ENCODE measurements around the gene ZBTB7A.

ZBTB7A gene

GRCh38 chr19:4054441-4055208, 12.1 kb downstream of the ZBTB7A start:
- H3K27ac ChIP-seq (ENCODE audit: low read depth in 2 of 2, low read length in 2 of 2) = peak overlapping the region; percentile 93 to 96
- H3K36me3 ChIP-seq (ENCODE audit: control insufficient read depth in 2 of 2, insufficient read depth in 2 of 2, low read length in 2 of 2) = peaks cover 38 to 40% of the 10 kb centered on the region in 2 donors
- peaks cover 54 to 69% of the 10 kb centered on the region in 2 donors for H3K4me1 ChIP-seq (ENCODE audit: control insufficient read depth in 2 of 2, insufficient read depth in 2 of 2, low read length in 2 of 2)
- H3K27me3 ChIP-seq (ENCODE audit: control insufficient read depth in 2 of 2, insufficient read depth in 2 of 2, low read length in 2 of 2) = no peaks in the 10 kb centered on the region
- peak overlapping the region in 1 of 2 donors; percentile 55 for H3K9ac ChIP-seq (ENCODE audit: low read depth in 1 of 2, low read length in 2 of 2)
- H3K4me3 ChIP-seq (ENCODE audit: low read length in 2 of 2) = no peak overlapping the region
- no peaks in the 10 kb centered on the region for H3K9me3 ChIP-seq (ENCODE audit: control insufficient read depth in 2 of 2, low read length in 2 of 2)

GRCh38 chr19:4053423-4054324, 13.0 kb downstream of the ZBTB7A start:
- H3K9me3 ChIP-seq (ENCODE audit: control insufficient read depth in 2 of 2, low read length in 2 of 2) = no peaks in the 10 kb centered on the region
- H3K4me3 ChIP-seq (ENCODE audit: low read length in 2 of 2) = peak overlapping the region; percentile 26 to 46
- peak overlapping the region; percentile 93 to 96 for H3K27ac ChIP-seq (ENCODE audit: low read depth in 2 of 2, low read length in 2 of 2)
- H3K4me1 ChIP-seq (ENCODE audit: control insufficient read depth in 2 of 2, insufficient read depth in 2 of 2, low read length in 2 of 2) = peaks cover 50 to 64% of the 10 kb centered on the region in 2 donors
- H3K9ac ChIP-seq (ENCODE audit: low read depth in 1 of 2, low read length in 2 of 2) = peak overlapping the region; percentile 63 to 65
- no peaks in the 10 kb centered on the region for H3K27me3 ChIP-seq (ENCODE audit: control insufficient read depth in 2 of 2, insufficient read depth in 2 of 2, low read length in 2 of 2)
- peaks cover 43 to 45% of the 10 kb centered on the region in 2 donors for H3K36me3 ChIP-seq (ENCODE audit: control insufficient read depth in 2 of 2, insufficient read depth in 2 of 2, low read length in 2 of 2)

- H3K4me3 ChIP-seq (ENCODE audit: low read length in 2 of 2) = peak overlapping the region; percentile 26 to 46
Observed at GRCh38 chr19:4052993-4053422, 13.7 kb downstream of the ZBTB7A start.

GRCh38 chr19:4052114-4052992, 14.3 kb downstream of the ZBTB7A start:
- no peaks in the 10 kb centered on the region for H3K27me3 ChIP-seq (ENCODE audit: control insufficient read depth in 2 of 2, insufficient read depth in 2 of 2, low read length in 2 of 2)
- H3K27ac ChIP-seq (ENCODE audit: low read depth in 2 of 2, low read length in 2 of 2) = peak overlapping the region; percentile 93 to 96
- peak overlapping the region; percentile 65 to 78 for H3K9ac ChIP-seq (ENCODE audit: low read depth in 1 of 2, low read length in 2 of 2)
- no peaks in the 10 kb centered on the region for H3K9me3 ChIP-seq (ENCODE audit: control insufficient read depth in 2 of 2, low read length in 2 of 2)
- H3K4me1 ChIP-seq (ENCODE audit: control insufficient read depth in 2 of 2, insufficient read depth in 2 of 2, low read length in 2 of 2) = peaks cover 40 to 55% of the 10 kb centered on the region in 2 donors
- H3K36me3 ChIP-seq (ENCODE audit: control insufficient read depth in 2 of 2, insufficient read depth in 2 of 2, low read length in 2 of 2) = peaks cover 48 to 53% of the 10 kb centered on the region in 2 donors
- H3K4me3 ChIP-seq (ENCODE audit: low read length in 2 of 2) = peak overlapping the region; percentile 44 to 50

More at GRCh38 chr19:4052993-4053422, 13.7 kb downstream of the ZBTB7A start:
- H3K27me3 ChIP-seq (ENCODE audit: control insufficient read depth in 2 of 2, insufficient read depth in 2 of 2, low read length in 2 of 2) = no peaks in the 10 kb centered on the region
- H3K4me1 ChIP-seq (ENCODE audit: control insufficient read depth in 2 of 2, insufficient read depth in 2 of 2, low read length in 2 of 2) = peaks cover 43 to 59% of the 10 kb centered on the region in 2 donors
- H3K36me3 ChIP-seq (ENCODE audit: control insufficient read depth in 2 of 2, insufficient read depth in 2 of 2, low read length in 2 of 2) = peaks cover 46 to 51% of the 10 kb centered on the region in 2 donors
- peak overlapping the region; percentile 63 to 65 for H3K9ac ChIP-seq (ENCODE audit: low read depth in 1 of 2, low read length in 2 of 2)
- H3K9me3 ChIP-seq (ENCODE audit: control insufficient read depth in 2 of 2, low read length in 2 of 2) = no peaks in the 10 kb centered on the region
- H3K27ac ChIP-seq (ENCODE audit: low read depth in 2 of 2, low read length in 2 of 2) = peak overlapping the region; percentile 93 to 96

GRCh38 chr19:4051175-4052101, 15.3 kb downstream of the ZBTB7A start:
- H3K4me3 ChIP-seq (ENCODE audit: low read length in 2 of 2) = peak overlapping the region; percentile 44 to 50
- H3K27me3 ChIP-seq (ENCODE audit: control insufficient read depth in 2 of 2, insufficient read depth in 2 of 2, low read length in 2 of 2) = no peaks in the 10 kb centered on the region
- peak overlapping the region; percentile 5 to 78 for H3K9ac ChIP-seq (ENCODE audit: low read depth in 1 of 2, low read length in 2 of 2)
- H3K4me1 ChIP-seq (ENCODE audit: control insufficient read depth in 2 of 2, insufficient read depth in 2 of 2, low read length in 2 of 2) = peaks cover 40 to 55% of the 10 kb centered on the region in 2 donors
- H3K9me3 ChIP-seq (ENCODE audit: control insufficient read depth in 2 of 2, low read length in 2 of 2) = no peaks in the 10 kb centered on the region
- H3K27ac ChIP-seq (ENCODE audit: low read depth in 2 of 2, low read length in 2 of 2) = peak overlapping the region; percentile 93 to 96
- H3K36me3 ChIP-seq (ENCODE audit: control insufficient read depth in 2 of 2, insufficient read depth in 2 of 2, low read length in 2 of 2) = peaks cover 48 to 54% of the 10 kb centered on the region in 2 donors

GRCh38 chr19:4049432-4049831, 17.3 kb downstream of the ZBTB7A start:
- H3K4me1 ChIP-seq (ENCODE audit: control insufficient read depth in 2 of 2, insufficient read depth in 2 of 2, low read length in 2 of 2) = peaks cover 29 to 40% of the 10 kb centered on the region in 2 donors
- no peaks in the 10 kb centered on the region for H3K27me3 ChIP-seq (ENCODE audit: control insufficient read depth in 2 of 2, insufficient read depth in 2 of 2, low read length in 2 of 2)
- H3K4me3 ChIP-seq (ENCODE audit: low read length in 2 of 2) = peak overlapping the region in 1 of 2 donors; percentile 9
- H3K9ac ChIP-seq (ENCODE audit: low read depth in 1 of 2, low read length in 2 of 2) = peak overlapping the region in 1 of 2 donors; percentile 40
- peak overlapping the region; percentile 66 to 87 for H3K27ac ChIP-seq (ENCODE audit: low read depth in 2 of 2, low read length in 2 of 2)
- peaks cover 36 to 45% of the 10 kb centered on the region in 2 donors for H3K36me3 ChIP-seq (ENCODE audit: control insufficient read depth in 2 of 2, insufficient read depth in 2 of 2, low read length in 2 of 2)
- H3K9me3 ChIP-seq (ENCODE audit: control insufficient read depth in 2 of 2, low read length in 2 of 2) = no peaks in the 10 kb centered on the region

- H3K4me3 ChIP-seq (ENCODE audit: low read length in 2 of 2) = no peak overlapping the region
- peaks cover 16 to 29% of the 10 kb centered on the region in 2 donors for H3K4me1 ChIP-seq (ENCODE audit: control insufficient read depth in 2 of 2, insufficient read depth in 2 of 2, low read length in 2 of 2)
- H3K9ac ChIP-seq (ENCODE audit: low read depth in 1 of 2, low read length in 2 of 2) = no peak overlapping the region
- H3K9me3 ChIP-seq (ENCODE audit: control insufficient read depth in 2 of 2, low read length in 2 of 2) = no peaks in the 10 kb centered on the region
- H3K27ac ChIP-seq (ENCODE audit: low read depth in 2 of 2, low read length in 2 of 2) = no peak overlapping the region
- H3K27me3 ChIP-seq (ENCODE audit: control insufficient read depth in 2 of 2, insufficient read depth in 2 of 2, low read length in 2 of 2) = no peaks in the 10 kb centered on the region
- H3K36me3 ChIP-seq (ENCODE audit: control insufficient read depth in 2 of 2, insufficient read depth in 2 of 2, low read length in 2 of 2) = peaks cover 22 to 31% of the 10 kb centered on the region in 2 donors
Observed at GRCh38 chr19:4046946-4047683, 19.6 kb downstream of the ZBTB7A start.

- H3K9me3 ChIP-seq (ENCODE audit: control insufficient read depth in 2 of 2, low read length in 2 of 2) = no peaks in the 10 kb centered on the region
- H3K4me1 ChIP-seq (ENCODE audit: control insufficient read depth in 2 of 2, insufficient read depth in 2 of 2, low read length in 2 of 2) = peaks cover 11 to 21% of the 10 kb centered on the region in 2 donors
- no peak overlapping the region for H3K9ac ChIP-seq (ENCODE audit: low read depth in 1 of 2, low read length in 2 of 2)
- peaks cover 23 to 31% of the 10 kb centered on the region in 2 donors for H3K36me3 ChIP-seq (ENCODE audit: control insufficient read depth in 2 of 2, insufficient read depth in 2 of 2, low read length in 2 of 2)
- no peak overlapping the region for H3K27ac ChIP-seq (ENCODE audit: low read depth in 2 of 2, low read length in 2 of 2)
- no peaks in the 10 kb centered on the region for H3K27me3 ChIP-seq (ENCODE audit: control insufficient read depth in 2 of 2, insufficient read depth in 2 of 2, low read length in 2 of 2)
- no peak overlapping the region for H3K4me3 ChIP-seq (ENCODE audit: low read length in 2 of 2)
Observed at GRCh38 chr19:4046362-4046691, 20.4 kb downstream of the ZBTB7A start.

Measured in mucosa of rectum (tissue), 2 donors.